SH-SY5Y (cell line): ENCODE data around the gene HLF.

Experiments
- GATA2 ChIP-seq: IDR thresholded peaks from 2 replicates; pipeline ENCODE4 v1.6.1; 2011; ENCODE audit warnings: mild to moderate bottlenecking, low read depth, low read length
- GATA3 ChIP-seq: IDR thresholded peaks from 2 replicates; pipeline ENCODE4 v1.6.1; 2011; ENCODE audit warnings: low read depth, mild to moderate bottlenecking, low read length, moderate library complexity

- no peak for TF ChIP-seq GATA2
- no peak for TF ChIP-seq GATA3
Observed at GRCh38 chr17:55340176-55340575, 75.4 kb downstream of the HLF start.
